ENCODE measurements around the gene AHCYL1. TPM values are rescaled to one million over a fixed set of nuclear protein-coding genes. Genes with fewer than 3 reads are reported as not detected.

AHCYL1 gene
- polyA plus RNA-seq, 1 donor (not counting 4 experiments of a cell fraction or from before 2014, with no cell fraction given), result 64.8 TPM

DNA sequence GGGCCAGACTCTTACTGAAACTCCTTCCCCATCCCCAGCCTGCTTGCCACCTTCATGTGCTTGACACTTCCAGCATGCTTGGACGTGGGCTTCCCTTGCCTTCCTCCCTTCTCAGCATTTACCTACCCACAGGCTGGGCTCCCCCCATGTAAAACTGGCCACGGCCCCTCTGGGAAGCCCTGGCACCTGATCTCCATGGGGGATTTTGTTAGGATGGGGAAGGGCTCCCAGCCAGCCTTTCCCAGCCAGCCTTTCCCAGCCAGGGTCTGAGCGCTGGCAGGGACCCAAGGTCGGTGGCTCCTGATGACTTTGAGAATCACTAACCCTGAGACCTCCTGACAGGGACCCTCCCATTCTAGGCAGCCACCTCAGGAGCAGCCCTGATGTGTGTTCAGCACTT is 79.2 kb downstream of the AHCYL1 start:
- TF ChIP-seq, protein P1, sequence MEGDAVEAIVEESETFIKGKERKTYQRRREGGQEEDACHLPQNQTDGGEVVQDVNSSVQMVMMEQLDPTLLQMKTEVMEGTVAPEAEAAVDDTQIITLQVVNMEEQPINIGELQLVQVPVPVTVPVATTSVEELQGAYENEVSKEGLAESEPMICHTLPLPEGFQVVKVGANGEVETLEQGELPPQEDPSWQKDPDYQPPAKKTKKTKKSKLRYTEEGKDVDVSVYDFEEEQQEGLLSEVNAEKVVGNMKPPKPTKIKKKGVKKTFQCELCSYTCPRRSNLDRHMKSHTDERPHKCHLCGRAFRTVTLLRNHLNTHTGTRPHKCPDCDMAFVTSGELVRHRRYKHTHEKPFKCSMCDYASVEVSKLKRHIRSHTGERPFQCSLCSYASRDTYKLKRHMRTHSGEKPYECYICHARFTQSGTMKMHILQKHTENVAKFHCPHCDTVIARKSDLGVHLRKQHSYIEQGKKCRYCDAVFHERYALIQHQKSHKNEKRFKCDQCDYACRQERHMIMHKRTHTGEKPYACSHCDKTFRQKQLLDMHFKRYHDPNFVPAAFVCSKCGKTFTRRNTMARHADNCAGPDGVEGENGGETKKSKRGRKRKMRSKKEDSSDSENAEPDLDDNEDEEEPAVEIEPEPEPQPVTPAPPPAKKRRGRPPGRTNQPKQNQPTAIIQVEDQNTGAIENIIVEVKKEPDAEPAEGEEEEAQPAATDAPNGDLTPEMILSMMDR (optimal IDR thresholded peaks at IDR 0.05 in 1 of 3, IDR thresholded peaks at IDR 0.05 in 1 of 3, conservative IDR thresholded peaks at IDR 0.05 in 1 of 3; ENCODE audit: extremely low read depth in 1 of 3, insufficient read depth in 2 of 3, low read length in 3 of 3), result no peak
- no peak for TF ChIP-seq EZH2 (IDR thresholded peaks at IDR 0.05; ENCODE audit: low read length)
- no peaks in the 10 kb centered on the region for H3K9me1 ChIP-seq (ENCODE audit: control insufficient read depth, extremely low read depth, insufficient read depth, low read length)
- dilution Hi-C loops (cut with MboI; ENCODE audit: extremely low pct_ligation_motif_present, low sequenced_read_pairs), result no loop called here
- H3K4me3 ChIP-seq (ENCODE audit: control insufficient read depth in 2 of 3, extremely low read depth in 1 of 3, insufficient read depth in 2 of 3, low read depth in 1 of 3, low read length in 3 of 3), result no peak overlapping the region
- H4K20me1 ChIP-seq (ENCODE audit: control insufficient read depth, extremely low read depth, insufficient read depth, low read length), result no peaks in the 10 kb centered on the region
- H3K4me2 ChIP-seq (ENCODE audit: control insufficient read depth, extremely low read depth, insufficient read depth, low read depth, low read length), result no peak overlapping the region
- H2AFZ ChIP-seq (ENCODE audit: control insufficient read depth, low read length), result no peak overlapping the region
- DNase-seq (ENCODE audit: low read depth, low spot score) (no peak), FAIRE-seq (no peak)
- peaks cover 23% of the 10 kb centered on the region for H3K27me3 ChIP-seq (ENCODE audit: control insufficient read depth, extremely low read depth, insufficient read depth, low read length)
- H3K79me2 ChIP-seq (ENCODE audit: control insufficient read depth, insufficient read depth, low read length), result no peaks in the 10 kb centered on the region
- H3K4me1 ChIP-seq (ENCODE audit: control insufficient read depth, extremely low read depth, insufficient read depth, low read length), result no peaks in the 10 kb centered on the region
- H3K27ac ChIP-seq (ENCODE audit: control insufficient read depth, insufficient read depth, low read length), result no peak overlapping the region
- H3K36me3 ChIP-seq (ENCODE audit: control insufficient read depth in 2 of 2, extremely low read depth in 1 of 2, insufficient read depth in 2 of 2, low read length in 2 of 2), result peaks cover 5 to 6% of the 10 kb centered on the region in 2 experiments
- H3K9me3 ChIP-seq (ENCODE audit: control insufficient read depth, low read depth, low read length), result peaks cover 9% of the 10 kb centered on the region
- H3K9ac ChIP-seq (ENCODE audit: control insufficient read depth, extremely low read depth, insufficient read depth, low read length), result no peak overlapping the region

DNA sequence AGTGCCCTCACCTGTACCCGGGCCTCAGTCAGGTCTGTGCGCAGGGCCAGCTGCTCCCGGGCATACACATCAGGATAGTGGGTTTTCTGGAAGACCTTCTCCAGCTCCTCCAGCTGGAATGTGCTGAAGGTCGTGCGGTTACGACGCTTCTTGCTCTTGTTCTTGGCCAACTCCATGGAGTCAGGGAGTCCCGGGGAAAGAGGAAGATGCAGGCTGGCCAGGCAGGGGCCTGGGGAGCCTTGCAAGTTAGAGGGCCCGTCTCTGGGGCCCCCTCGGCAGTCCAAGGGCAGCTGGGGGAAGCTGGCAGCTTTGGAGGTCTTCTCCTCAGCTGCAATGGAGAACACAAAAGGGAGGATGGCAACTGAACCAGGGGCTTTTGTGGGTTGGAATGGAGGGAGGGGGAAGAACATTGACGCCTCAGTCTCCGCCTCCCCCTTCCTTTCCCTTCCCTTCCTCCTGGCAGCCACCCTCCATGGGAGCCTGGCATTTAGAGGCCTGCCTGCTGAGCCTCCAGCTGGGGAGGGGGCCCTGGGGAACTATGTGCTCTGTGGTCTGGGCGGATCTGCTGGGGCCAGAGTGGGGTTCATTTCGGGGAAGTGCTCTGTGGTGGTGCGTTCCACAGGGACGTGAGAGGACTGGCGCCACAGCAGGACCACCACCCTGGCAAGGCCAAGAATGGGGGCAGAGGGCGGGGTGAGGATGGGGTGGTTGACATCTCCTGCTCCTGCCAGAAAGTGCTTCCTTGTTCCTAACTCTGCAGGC is 80.2 kb downstream of the AHCYL1 start:
- Histone ChIP-seq H3K9me1 (ENCODE audit: control insufficient read depth, extremely low read depth, insufficient read depth, low read length) (no peaks in the 10 kb centered on the region), H3K4me3 (ENCODE audit: control insufficient read depth in 2 of 3, extremely low read depth in 1 of 3, insufficient read depth in 2 of 3, low read depth in 1 of 3, low read length in 3 of 3) (no peak overlapping the region), H3K36me3 (ENCODE audit: control insufficient read depth in 2 of 2, extremely low read depth in 1 of 2, insufficient read depth in 2 of 2, low read length in 2 of 2) (peaks cover 3 to 4% of the 10 kb centered on the region in 2 experiments), H3K9me3 (ENCODE audit: control insufficient read depth, low read depth, low read length) (peaks cover 9% of the 10 kb centered on the region), H3K4me2 (ENCODE audit: control insufficient read depth, extremely low read depth, insufficient read depth, low read depth, low read length) (no peak overlapping the region), H3K27ac (ENCODE audit: control insufficient read depth, insufficient read depth, low read length) (no peak overlapping the region), H2AFZ (ENCODE audit: control insufficient read depth, low read length) (no peak overlapping the region), H3K9ac (ENCODE audit: control insufficient read depth, extremely low read depth, insufficient read depth, low read length) (no peak overlapping the region), H3K27me3 (ENCODE audit: control insufficient read depth, extremely low read depth, insufficient read depth, low read length) (peaks cover 33% of the 10 kb centered on the region), H3K79me2 (ENCODE audit: control insufficient read depth, insufficient read depth, low read length) (no peaks in the 10 kb centered on the region), H3K4me1 (ENCODE audit: control insufficient read depth, extremely low read depth, insufficient read depth, low read length) (no peaks in the 10 kb centered on the region), H4K20me1 (ENCODE audit: control insufficient read depth, extremely low read depth, insufficient read depth, low read length) (no peaks in the 10 kb centered on the region)
- TF ChIP-seq, protein P1 (optimal IDR thresholded peaks at IDR 0.05 in 1 of 3, IDR thresholded peaks at IDR 0.05 in 1 of 3, conservative IDR thresholded peaks at IDR 0.05 in 1 of 3; ENCODE audit: extremely low read depth in 1 of 3, insufficient read depth in 2 of 3, low read length in 3 of 3), result no peak
- no peak for TF ChIP-seq EZH2 (IDR thresholded peaks at IDR 0.05; ENCODE audit: low read length)
- dilution Hi-C loops (cut with MboI; ENCODE audit: extremely low pct_ligation_motif_present, low sequenced_read_pairs), result no loop called here
- FAIRE-seq (no peak), DNase-seq (ENCODE audit: low read depth, low spot score) (no peak)
